Uterus (tissue), 4 donors: ENCODE data around the gene ARF6. TPM values are rescaled to one million over a fixed set of nuclear protein-coding genes. Genes with fewer than 3 reads are reported as not detected.
A peak's percentile ranks its signal among the peaks of the same experiment; 100 is the strongest.

Experiments used
- DNase-seq, 2 donors: peaks; one replicate each; pipeline ENCODE4 v3.0.0-alpha.2; 2019 to 2020
- H3K27ac ChIP-seq, 2 donors: fragments of 200-600 bp; sonication (generic); 1 replicate in 1 of 2; 2 replicates in 1 of 2; pipeline ENCODE4 v1.5.1; 2016 to 2018
- H3K27me3 ChIP-seq, 2 donors: fragments of 200-600 bp; sonication (generic); one replicate each; pipeline ENCODE4 v1.5.1; 2018 to 2019; ENCODE audit warnings: control low read depth in 1 of 2
- H3K36me3 ChIP-seq, 2 donors: fragments of 200-600 bp; sonication (generic); one replicate each; pipeline ENCODE4 v1.5.1; 2019; ENCODE audit warnings: control low read depth in 1 of 2
- H3K4me1 ChIP-seq, 2 donors: fragments of 200-600 bp; sonication (generic); one replicate each; pipeline ENCODE4 v1.5.1; 2018 to 2019; ENCODE audit warnings: control low read depth in 1 of 2
- H3K4me3 ChIP-seq, 2 donors: fragments of 200-600 bp; sonication (generic); 1 replicate in 1 of 2; 2 replicates in 1 of 2; pipeline ENCODE4 v1.5.1; 2018 to 2019; ENCODE audit warnings: mild to moderate bottlenecking in 1 of 2
- H3K9me3 ChIP-seq, 2 donors: fragments of 200-600 bp; sonication (generic); one replicate each; pipeline ENCODE4 v1.5.1; 2019; ENCODE audit warnings: control low read depth in 1 of 2
- POLR2A ChIP-seq, 2 donors: fragments of 450-650 bp; IDR thresholded peaks; one replicate each; pipeline ENCODE4 v1.6.1; 2016; ENCODE audit warnings: antibody characterized with exemption in 2 of 2, mild to moderate bottlenecking in 1 of 2, moderate library complexity in 1 of 2
- intact Hi-C: fragments of 100-400 bp; cut with DNase I; formaldehyde crosslinking; loops from one replicate; pipeline ENCODE4 v1.15.1; 2023; ENCODE audit warnings: low total_unique reads
- total RNA-seq, 4 donors: library from RNA; depleted of rRNA in 3 of 4; stranded (reverse); fragments of >200 nt in 3 of 4; gene quantifications; one replicate each; pipeline versions ENCODE4 v1.1.0 to v1.2.4, GENCODE V29; 2014 to 2023
- TF ChIP-seq, protein P1 (sequence below), 4 experiments: fragments of 200-600 bp in 2 of 4; fragments of 450-650 bp in 2 of 4; sonication (generic) in 2 of 4; IDR thresholded peaks; one replicate each; pipeline ENCODE4 v1.5.1; 2016 to 2019; ENCODE audit warnings: antibody characterized with exemption in 4 of 4, mild to moderate bottlenecking in 2 of 4, moderate library complexity in 1 of 4
- donor health status: DM: yes; HTN: yes; CAD: no.

ARF6 gene
- total RNA-seq, 4 donors from 2014 or later = 21.3 to 70.8 (median 36.1) TPM

DNA sequence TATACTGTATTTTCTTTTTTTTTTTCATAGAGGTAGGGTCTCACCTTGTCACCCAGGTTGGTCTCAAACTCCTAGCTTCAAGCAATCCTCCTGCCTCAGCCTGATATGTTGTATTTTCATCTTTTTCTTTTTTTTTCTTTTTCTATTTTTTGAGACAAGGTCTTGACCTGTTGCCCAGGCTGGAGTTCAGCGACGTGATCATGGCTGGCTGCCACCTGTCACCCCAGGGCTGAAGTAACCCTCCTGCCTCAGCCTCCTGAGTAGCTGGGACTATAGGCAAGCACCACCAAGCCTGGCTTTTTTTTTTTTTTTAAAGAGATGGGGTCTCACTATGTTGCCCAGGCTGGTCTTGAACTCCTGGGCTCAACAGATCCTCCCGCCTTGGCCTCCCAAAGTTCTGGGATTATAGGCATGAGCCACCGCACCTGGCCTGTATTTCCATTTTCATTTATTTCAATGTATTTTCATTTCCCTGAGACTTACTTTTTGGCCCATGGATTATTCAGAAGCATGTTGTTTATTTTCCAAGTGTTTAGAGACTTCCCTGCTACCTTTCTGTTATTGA lies 16.2 kb upstream of the ARF6 start:
- TF ChIP-seq, protein P1, sequence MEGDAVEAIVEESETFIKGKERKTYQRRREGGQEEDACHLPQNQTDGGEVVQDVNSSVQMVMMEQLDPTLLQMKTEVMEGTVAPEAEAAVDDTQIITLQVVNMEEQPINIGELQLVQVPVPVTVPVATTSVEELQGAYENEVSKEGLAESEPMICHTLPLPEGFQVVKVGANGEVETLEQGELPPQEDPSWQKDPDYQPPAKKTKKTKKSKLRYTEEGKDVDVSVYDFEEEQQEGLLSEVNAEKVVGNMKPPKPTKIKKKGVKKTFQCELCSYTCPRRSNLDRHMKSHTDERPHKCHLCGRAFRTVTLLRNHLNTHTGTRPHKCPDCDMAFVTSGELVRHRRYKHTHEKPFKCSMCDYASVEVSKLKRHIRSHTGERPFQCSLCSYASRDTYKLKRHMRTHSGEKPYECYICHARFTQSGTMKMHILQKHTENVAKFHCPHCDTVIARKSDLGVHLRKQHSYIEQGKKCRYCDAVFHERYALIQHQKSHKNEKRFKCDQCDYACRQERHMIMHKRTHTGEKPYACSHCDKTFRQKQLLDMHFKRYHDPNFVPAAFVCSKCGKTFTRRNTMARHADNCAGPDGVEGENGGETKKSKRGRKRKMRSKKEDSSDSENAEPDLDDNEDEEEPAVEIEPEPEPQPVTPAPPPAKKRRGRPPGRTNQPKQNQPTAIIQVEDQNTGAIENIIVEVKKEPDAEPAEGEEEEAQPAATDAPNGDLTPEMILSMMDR (IDR thresholded peaks at IDR 0.05) = no peak
- TF ChIP-seq POLR2A (IDR thresholded peaks at IDR 0.05) = no peak
- no peaks in the 10 kb centered on the region for H3K36me3 ChIP-seq
- no peak overlapping the region for H3K4me3 ChIP-seq
- H3K9me3 ChIP-seq = no peaks in the 10 kb centered on the region
- intact Hi-C loops = no loop called here
- DNase-seq = no peak
- peaks cover 0 to 3% of the 10 kb centered on the region in 2 donors for H3K27me3 ChIP-seq
- H3K27ac ChIP-seq = no peak overlapping the region
- H3K4me1 ChIP-seq = no peaks in the 10 kb centered on the region

DNA sequence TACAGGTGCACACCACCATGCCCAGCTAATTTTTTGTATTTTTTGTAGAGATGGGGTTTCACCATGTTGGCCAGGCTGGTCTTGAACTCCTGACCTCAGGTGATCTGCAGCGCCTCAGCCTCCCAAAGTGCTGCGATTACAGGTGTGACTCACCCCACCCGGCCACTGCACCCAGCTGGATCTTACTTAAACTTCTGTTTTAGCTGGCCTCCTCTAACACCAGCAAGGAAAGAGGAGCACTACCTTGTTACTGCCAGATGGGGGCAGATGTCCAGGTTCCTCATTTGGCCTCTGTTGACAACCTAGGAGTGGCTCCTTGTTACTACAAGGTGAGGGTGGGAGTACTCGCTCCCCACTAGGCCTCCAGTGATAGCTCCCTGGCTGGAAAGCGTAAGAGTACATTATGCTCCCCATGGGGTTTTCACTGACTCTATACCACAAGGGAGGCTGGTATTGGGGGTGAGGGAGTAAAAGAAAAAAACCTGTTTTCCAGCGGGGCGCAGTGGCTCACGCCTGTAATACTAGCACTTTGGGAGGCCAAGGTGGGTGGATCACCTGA lies 13.2 kb upstream of the ARF6 start:
- Histone ChIP-seq H3K27me3 (peaks cover 0 to 3% of the 10 kb centered on the region in 2 donors), H3K4me3 (no peak overlapping the region), H3K9me3 (no peaks in the 10 kb centered on the region), H3K4me1 (no peaks in the 10 kb centered on the region), H3K36me3 (no peaks in the 10 kb centered on the region), H3K27ac (no peak overlapping the region)
- intact Hi-C loops = no loop called here
- DNase-seq = peak in 1 of 2 donors; percentile 50
- TF ChIP-seq POLR2A (IDR thresholded peaks at IDR 0.05) = no peak
- TF ChIP-seq, protein P1 (IDR thresholded peaks at IDR 0.05) = peak; percentile 20 to 49 (median 46)

DNA sequence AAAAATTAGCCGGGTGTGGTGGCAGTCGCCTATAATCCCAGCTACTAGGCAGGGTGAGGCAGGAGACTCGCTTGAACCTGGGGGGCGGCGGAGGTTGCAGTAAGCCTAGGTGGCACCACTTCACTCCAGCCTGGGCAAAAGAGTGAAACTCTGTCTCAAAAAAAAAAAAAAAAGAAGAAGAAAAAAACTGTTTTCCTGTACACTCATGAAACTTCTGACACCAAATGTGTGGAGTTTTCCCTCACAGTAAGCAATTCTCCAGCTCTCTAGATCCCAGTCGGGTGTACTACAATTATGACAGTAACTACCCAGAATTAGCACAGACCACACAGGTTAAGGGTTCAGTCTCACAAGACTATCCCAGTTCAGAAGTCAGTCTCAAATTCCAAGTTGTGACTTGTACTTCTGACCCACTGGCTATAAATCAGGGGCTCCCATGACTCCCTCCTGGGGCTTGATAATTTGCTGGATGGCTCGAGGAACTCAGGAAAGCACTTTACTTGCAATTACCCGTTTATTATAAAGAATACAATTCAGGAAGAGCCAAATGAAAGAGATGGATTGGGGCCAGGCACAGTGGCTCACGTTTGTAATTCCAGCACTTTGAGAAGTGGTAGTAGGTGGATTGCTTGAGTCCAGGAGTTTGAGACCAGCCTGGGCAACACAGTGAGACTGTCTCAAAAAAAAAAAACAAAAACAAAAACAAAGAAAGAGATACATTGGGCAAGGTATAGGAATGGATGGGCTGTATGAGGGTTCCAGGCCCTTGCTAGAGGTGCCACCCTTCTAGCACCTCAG lies 12.4 kb upstream of the ARF6 start:
- intact Hi-C loops = no loop called here
- no peak for TF ChIP-seq POLR2A (IDR thresholded peaks at IDR 0.05)
- TF ChIP-seq, protein P1 (IDR thresholded peaks at IDR 0.05) = no peak
- no peaks in the 10 kb centered on the region for H3K36me3 ChIP-seq

DNA sequence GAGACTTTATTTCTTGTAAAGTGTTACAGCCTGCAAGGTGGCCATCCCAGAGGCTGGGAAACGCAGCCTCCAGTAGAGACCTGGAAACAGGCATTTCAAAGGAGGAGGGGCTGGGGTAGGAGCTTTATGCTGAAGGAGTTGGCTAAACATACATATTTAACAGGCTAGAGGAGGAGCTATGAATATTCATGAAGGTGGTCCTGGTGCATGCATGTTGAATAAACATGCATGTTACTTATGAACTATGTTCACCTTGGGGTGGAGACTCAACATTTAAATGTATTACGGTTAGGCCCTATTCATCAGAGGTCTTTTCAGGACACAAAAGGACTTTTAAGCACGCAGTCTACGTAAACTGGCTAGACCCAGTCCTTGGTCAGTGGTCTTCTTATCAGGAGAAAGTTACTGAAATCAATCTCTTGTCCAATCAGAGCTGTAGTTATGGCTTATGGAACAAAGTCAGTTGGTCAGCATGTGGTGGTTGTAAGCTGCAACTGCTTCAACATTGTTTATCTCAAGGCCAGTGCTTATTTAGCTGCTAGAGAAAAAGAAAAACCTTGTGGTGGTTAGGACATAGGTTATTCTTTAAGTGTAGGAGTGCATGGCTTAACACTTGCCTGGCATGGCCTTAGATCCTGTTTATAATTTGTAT lies 11.4 kb upstream of the ARF6 start:
- TF ChIP-seq, protein P1 (IDR thresholded peaks at IDR 0.05) = no peak
- no peak for TF ChIP-seq POLR2A (IDR thresholded peaks at IDR 0.05)
- Histone ChIP-seq H3K27ac (no peak overlapping the region), H3K36me3 (no peaks in the 10 kb centered on the region), H3K9me3 (no peaks in the 10 kb centered on the region), H3K4me3 (no peak overlapping the region), H3K27me3 (peaks cover 0 to under 1% of the 10 kb centered on the region in 2 donors), H3K4me1 (no peaks in the 10 kb centered on the region)
- no peak for DNase-seq
- intact Hi-C loops = no loop called here

More for the DNA sequence above, 12.4 kb upstream of the ARF6 start:
- H3K4me1 ChIP-seq = no peaks in the 10 kb centered on the region
- no peaks in the 10 kb centered on the region for H3K9me3 ChIP-seq
- H3K27me3 ChIP-seq = peaks cover 0 to 3% of the 10 kb centered on the region in 2 donors
- no peak for DNase-seq
- no peak overlapping the region for H3K27ac ChIP-seq
- no peak overlapping the region for H3K4me3 ChIP-seq
